Neural cell (in vitro differentiated cells): ENCODE data around the gene SLN. TPM values are rescaled to one million over a fixed set of nuclear protein-coding genes. Genes with fewer than 3 reads are reported as not detected.

ENCODE experiments used
- H2AFZ ChIP-seq: fragments of 200-600, 300-800 bp; sonication (generic), shearing (Covaris generic); 2 replicates; pipeline ENCODE4 v1.6.0; 2014; ENCODE audit warnings: low read depth, mild to moderate bottlenecking, antibody characterized with exemption, low read length, moderate library complexity
- H3F3A ChIP-seq: fragments of 200-600 bp; shearing (Covaris generic); 2 replicates; pipeline ENCODE4 v1.6.1; 2016; ENCODE audit warnings: mild to moderate bottlenecking, moderate library complexity, mixed read lengths, antibody characterized with exemption, low read length; ENCODE audit not compliant: insufficient read depth, poor library complexity, severe bottlenecking
- H3K27ac ChIP-seq: fragments of 200-600, 300-800 bp; sonication (generic), shearing (Covaris generic); 2 replicates; pipeline ENCODE4 v1.5.1; 2014; ENCODE audit warnings: mild to moderate bottlenecking, low read length, moderate library complexity
- H3K27me3 ChIP-seq: fragments of 300-800, 200-600 bp; sonication (generic), shearing (Covaris generic); 2 replicates; pipeline ENCODE4 v1.6.0; 2014; ENCODE audit warnings: mild to moderate bottlenecking, low read depth, low read length, moderate library complexity; ENCODE audit not compliant: insufficient read depth
- H3K36me3 ChIP-seq: fragments of 300-800, 200-600 bp; sonication (generic), shearing (Covaris generic); 2 replicates; pipeline ENCODE4 v1.5.1; 2014; ENCODE audit warnings: mild to moderate bottlenecking, antibody characterized with exemption, low read length, moderate library complexity; ENCODE audit not compliant: insufficient read depth
- H3K4me2 ChIP-seq: fragments of 300-800, 200-600 bp; sonication (generic), shearing (Covaris generic); 2 replicates; pipeline ENCODE4 v1.6.0; 2014; ENCODE audit warnings: mild to moderate bottlenecking, low read length
- H3K4me3 ChIP-seq: fragments of 300-800, 200-600 bp; sonication (generic), shearing (Covaris generic); 2 replicates; pipeline ENCODE4 v1.5.1; 2014; ENCODE audit warnings: mild to moderate bottlenecking, low read length, moderate library complexity
- H3K79me2 ChIP-seq: fragments of 200-600 bp; shearing (Covaris generic); replicated peaks from 2 replicates; pipeline ENCODE4 v1.6.0; 2014; ENCODE audit warnings: mild to moderate bottlenecking, low read length, moderate library complexity; ENCODE audit not compliant: insufficient read depth
- H3K9ac ChIP-seq: fragments of 300-800, 200-600 bp; sonication (generic), shearing (Covaris generic); 2 replicates; pipeline ENCODE4 v1.6.1; 2016; ENCODE audit warnings: mild to moderate bottlenecking, low read length, mixed read lengths
- H3K9me2 ChIP-seq: fragments of 200-600 bp; shearing (Covaris generic); 2 replicates; pipeline ENCODE4 v1.6.1; 2016; ENCODE audit warnings: mild to moderate bottlenecking, low read length, mixed read lengths; ENCODE audit not compliant: insufficient read depth
- H3K9me3 ChIP-seq: fragments of 200-600, 300-800 bp; sonication (generic), shearing (Covaris generic); 2 replicates; pipeline ENCODE4 v1.6.1; 2016; ENCODE audit warnings: mild to moderate bottlenecking, mixed run types, low read length, moderate library complexity, mixed read lengths
- H4K20me1 ChIP-seq: fragments of 200-600 bp; shearing (Covaris generic); 2 replicates; pipeline ENCODE4 v1.6.1; 2016; ENCODE audit warnings: mild to moderate bottlenecking, mixed run types; ENCODE audit not compliant: insufficient read depth
- CTCF ChIP-seq: fragments of 450-650 bp; IDR thresholded peaks from 2 replicates; pipeline ENCODE4 v1.5.1; 2014; ENCODE audit warnings: antibody characterized with exemption, mild to moderate bottlenecking, moderate library complexity; ENCODE audit not compliant: poor library complexity, severe bottlenecking
- POLR2AphosphoS5 ChIP-seq: IDR thresholded peaks from 2 replicates; pipeline ENCODE4 v1.6.1; 2012
- RAD21 ChIP-seq: fragments of 450-650 bp; conservative IDR thresholded peaks from 2 replicates; pipeline ENCODE4 v1.6.1; 2014; ENCODE audit warnings: antibody characterized with exemption, mild to moderate bottlenecking, moderate library complexity
- REST ChIP-seq: IDR thresholded peaks from 2 replicates; pipeline ENCODE4 v1.6.1; 2012; ENCODE audit warnings: borderline replicate concordance
- SMC3 ChIP-seq: fragments of 450-650 bp; conservative IDR thresholded peaks from 2 replicates; pipeline ENCODE4 v1.6.1; 2014; ENCODE audit warnings: antibody characterized with exemption, mild to moderate bottlenecking, moderate library complexity; ENCODE audit not compliant: poor library complexity
- TAF1 ChIP-seq: IDR thresholded peaks from 2 replicates; pipeline ENCODE4 v1.6.1; 2012; ENCODE audit warnings: low read depth
- polyA plus RNA-seq: library from polyadenylated mRNA; depleted of rRNA; stranded (reverse); fragments of >200 nt; gene quantifications from 2 replicates; pipeline ENCODE4 v1.2.3, GENCODE V29; 2014

Gene SLN
- polyA plus RNA-seq, 1 donor from 2014 or later: not detected

GRCh38 chr11:107697291-107697690 is 14.6 kb downstream of the SLN start:
- Histone ChIP-seq H3K4me2 (no peak overlapping the region), H3K9me3 (no peaks in the 10 kb centered on the region), H3K36me3 (no peaks in the 10 kb centered on the region)

GRCh38 chr11:107696140-107696539 is 15.7 kb downstream of the SLN start:
- no peaks in the 10 kb centered on the region for H3K36me3 ChIP-seq
- H3K9me3 ChIP-seq: no peaks in the 10 kb centered on the region
- H3K9ac ChIP-seq: no peak overlapping the region
- no peaks in the 10 kb centered on the region for H3K9me2 ChIP-seq
- no peaks in the 10 kb centered on the region for H3F3A ChIP-seq
- H3K27ac ChIP-seq: no peak overlapping the region
- no peaks in the 10 kb centered on the region for H3K79me2 ChIP-seq
- no peak overlapping the region for H3K4me2 ChIP-seq
- H2AFZ ChIP-seq: no peak overlapping the region
- H4K20me1 ChIP-seq: no peaks in the 10 kb centered on the region
- no peaks in the 10 kb centered on the region for H3K27me3 ChIP-seq
- no peak overlapping the region for H3K4me3 ChIP-seq
- TF ChIP-seq SMC3 (no peak), RAD21 (no peak), TAF1 (no peak), CTCF (no peak)

More at GRCh38 chr11:107697291-107697690, 14.6 kb downstream of the SLN start:
- no peaks in the 10 kb centered on the region for H3K79me2 ChIP-seq
- H3K27ac ChIP-seq: no peak overlapping the region
- H2AFZ ChIP-seq: no peak overlapping the region
- TF ChIP-seq POLR2AphosphoS5: no peak
- no peak overlapping the region for H3K9ac ChIP-seq
- H3K4me3 ChIP-seq: no peak overlapping the region
- H3F3A ChIP-seq: no peaks in the 10 kb centered on the region
- H3K9me2 ChIP-seq: no peaks in the 10 kb centered on the region
- H3K27me3 ChIP-seq: no peaks in the 10 kb centered on the region
- no peaks in the 10 kb centered on the region for H4K20me1 ChIP-seq

GRCh38 chr11:107695446-107695845 is 16.4 kb downstream of the SLN start:
- Histone ChIP-seq H2AFZ (no peak overlapping the region), H3K9ac (no peak overlapping the region), H3K9me2 (no peaks in the 10 kb centered on the region), H3K27ac (no peak overlapping the region), H3K9me3 (no peaks in the 10 kb centered on the region), H3K4me3 (no peak overlapping the region), H3K27me3 (no peaks in the 10 kb centered on the region), H3K79me2 (no peaks in the 10 kb centered on the region), H3K4me2 (no peak overlapping the region), H4K20me1 (no peaks in the 10 kb centered on the region), H3K36me3 (no peaks in the 10 kb centered on the region), H3F3A (no peaks in the 10 kb centered on the region)
- TF ChIP-seq POLR2AphosphoS5 (no peak), TAF1 (no peak), REST (no peak)
